Measurements from ENCODE around the gene RBMS1.
A peak's percentile ranks its signal among the peaks of the same experiment; 100 is the strongest.

Gene RBMS1

GRCh38 chr2:160390544-160391455 lies 102.8 kb downstream of the RBMS1 start:
- no peak for TF ChIP-seq POLR2AphosphoS5 (IDR thresholded peaks at IDR 0.05; ENCODE audit: low read depth)
- TF ChIP-seq CTCF (IDR thresholded peaks at IDR 0.05; ENCODE audit: insufficient read depth, low read length) = no peak
- TF ChIP-seq REST (IDR thresholded peaks at IDR 0.05; ENCODE audit: insufficient replicate concordance, low read depth) = no peak
- no peak for TF ChIP-seq SPI1 (IDR thresholded peaks at IDR 0.05; ENCODE audit: borderline replicate concordance, low read depth)
- no peak for TF ChIP-seq GABPA (IDR thresholded peaks at IDR 0.05; ENCODE audit: low read depth)
- H3K4me3 ChIP-seq (replicated peaks; ENCODE audit: insufficient read depth, low read length) = no peak overlapping the region
- H3K27me3 ChIP-seq (ENCODE audit: insufficient read depth, poor library complexity, severe bottlenecking) = no peaks in the 10 kb centered on the region
- peak overlapping the region; percentile 25 for H3K27ac ChIP-seq (replicated peaks)
- DNase-seq (ENCODE audit: low read depth in 1 of 2, low spot score in 1 of 2) = peak in 1 of 2 experiments; percentile 47

DNA sequence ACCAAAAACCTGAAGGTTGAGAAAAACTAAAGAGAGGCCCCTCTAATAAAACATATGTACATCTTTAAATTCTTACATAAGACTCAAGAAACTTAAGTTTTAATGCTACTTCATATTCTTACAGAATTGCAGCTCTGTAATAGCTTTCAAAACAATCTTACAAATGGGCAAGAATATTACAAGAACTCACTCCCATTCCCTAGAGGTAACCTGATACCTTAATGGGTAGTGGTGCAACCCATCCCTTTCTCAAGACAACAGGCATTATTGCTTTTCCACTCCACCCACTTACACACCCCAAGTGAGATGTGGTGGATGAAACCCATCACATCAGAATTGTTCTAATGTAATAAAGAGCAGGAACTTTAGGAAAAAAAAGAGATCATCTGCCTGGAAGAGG lies 103.7 kb downstream of the RBMS1 start:
- Histone ChIP-seq H3K27ac (replicated peaks) (peak overlapping the region; percentile 25), H3K4me3 (replicated peaks; ENCODE audit: insufficient read depth, low read length) (no peak overlapping the region), H3K27me3 (ENCODE audit: insufficient read depth, poor library complexity, severe bottlenecking) (no peaks in the 10 kb centered on the region)
- DNase-seq (ENCODE audit: low read depth in 1 of 2, low spot score in 1 of 2) = peak in 1 of 2 experiments; percentile 56
- TF ChIP-seq CTCF (IDR thresholded peaks at IDR 0.05; ENCODE audit: insufficient read depth, low read length) (no peak), REST (IDR thresholded peaks at IDR 0.05; ENCODE audit: insufficient replicate concordance, low read depth) (no peak), GABPA (IDR thresholded peaks at IDR 0.05; ENCODE audit: low read depth) (no peak), SPI1 (IDR thresholded peaks at IDR 0.05; ENCODE audit: borderline replicate concordance, low read depth) (no peak), POLR2AphosphoS5 (IDR thresholded peaks at IDR 0.05; ENCODE audit: low read depth) (no peak)

- H3K27me3 ChIP-seq (ENCODE audit: insufficient read depth, poor library complexity, severe bottlenecking) = no peaks in the 10 kb centered on the region
Observed at GRCh38 chr2:160388464-160389263, 104.9 kb downstream of the RBMS1 start.

More at GRCh38 chr2:160388464-160389263, 104.9 kb downstream of the RBMS1 start:
- Histone ChIP-seq H3K27ac (replicated peaks) (peak overlapping the region; percentile 63), H3K4me3 (replicated peaks; ENCODE audit: insufficient read depth, low read length) (no peak overlapping the region)
- peak in 1 of 2 experiments; percentile 87 for DNase-seq (ENCODE audit: low read depth in 1 of 2, low spot score in 1 of 2)
- TF ChIP-seq POLR2AphosphoS5 (IDR thresholded peaks at IDR 0.05; ENCODE audit: low read depth) (no peak), CTCF (IDR thresholded peaks at IDR 0.05; ENCODE audit: insufficient read depth, low read length) (no peak), SPI1 (IDR thresholded peaks at IDR 0.05; ENCODE audit: borderline replicate concordance, low read depth) (peak; percentile 85), GABPA (IDR thresholded peaks at IDR 0.05; ENCODE audit: low read depth) (peak; percentile 52; the same call in 1 of the 2 replicates)

Measured in HL-60 (cell line).